CD4-positive, alpha-beta T cell treated with Interferon gamma for 1 hour (primary cell): Measurements from ENCODE around the gene KIF1A.
A peak's percentile ranks its signal among the peaks of the same experiment; 100 is the strongest.

Experiments
- DNase-seq: peaks from one replicate; pipeline ENCODE4 v3.0.0-alpha.2; 2020

KIF1A gene

DNA sequence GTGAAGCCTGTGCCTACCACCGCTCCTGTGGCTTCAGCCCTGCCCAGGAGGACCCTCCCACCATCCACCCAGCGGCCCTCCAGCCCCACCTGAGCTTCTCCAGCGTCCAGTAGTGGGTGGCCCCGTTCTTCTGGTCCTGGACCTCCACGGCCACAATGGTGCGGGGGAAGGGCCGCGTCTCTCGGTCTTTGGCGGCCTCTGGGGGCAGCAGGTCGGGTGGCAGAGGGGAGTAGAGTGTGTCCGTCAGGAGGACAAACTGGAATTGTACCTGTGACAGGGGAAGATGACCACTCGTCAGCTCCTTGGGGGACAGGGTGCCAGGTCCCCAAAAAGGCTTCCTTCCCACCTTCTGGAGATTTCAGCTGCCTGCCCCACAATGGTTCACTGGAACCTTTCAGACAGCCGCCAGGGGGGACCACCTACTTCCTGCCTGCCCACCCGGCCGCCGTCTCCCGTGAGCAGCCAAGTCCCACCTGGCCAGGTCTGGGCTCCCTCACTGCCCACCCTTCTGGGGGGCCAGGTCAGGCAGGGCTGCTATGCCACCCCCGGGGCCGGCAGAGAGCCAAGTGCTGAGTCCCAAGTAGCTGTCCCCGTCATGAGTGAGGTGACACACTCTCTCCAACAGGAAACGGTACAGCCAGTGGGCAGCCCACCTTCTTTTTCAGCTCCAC is 59.3 kb downstream of the KIF1A start:
- DNase-seq, result no peak

DNA sequence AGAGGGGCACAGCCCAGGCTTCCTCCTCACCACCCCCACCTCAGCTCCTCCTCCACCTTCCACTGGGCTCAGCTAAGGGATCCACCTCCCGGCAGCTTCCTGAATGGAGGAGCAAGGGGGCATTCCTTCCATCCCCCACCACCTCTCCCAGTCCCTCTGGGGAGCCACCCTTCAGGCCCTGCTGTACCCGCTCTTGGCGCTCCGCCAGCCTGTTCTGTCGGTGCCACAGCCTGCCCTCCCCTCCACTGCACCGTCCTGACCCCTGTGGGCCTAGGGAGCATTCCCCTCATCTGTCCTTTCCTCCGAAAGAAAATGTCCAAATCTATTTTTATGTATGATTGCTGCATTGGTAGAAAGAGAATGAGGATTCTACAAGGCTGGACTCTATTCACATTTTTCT is 59.9 kb downstream of the KIF1A start:
- no peak for DNase-seq

GRCh38 chr2:240759459-240759858 is 60.6 kb downstream of the KIF1A start:
- no peak for DNase-seq

GRCh38 chr2:240757086-240757614 is 62.9 kb downstream of the KIF1A start:
- no peak for DNase-seq

GRCh38 chr2:240752209-240752608 is 67.8 kb downstream of the KIF1A start:
- no peak for DNase-seq

- DNase-seq, result no peak
Measured at GRCh38 chr2:240750409-240750808, 69.6 kb downstream of the KIF1A start.

DNA sequence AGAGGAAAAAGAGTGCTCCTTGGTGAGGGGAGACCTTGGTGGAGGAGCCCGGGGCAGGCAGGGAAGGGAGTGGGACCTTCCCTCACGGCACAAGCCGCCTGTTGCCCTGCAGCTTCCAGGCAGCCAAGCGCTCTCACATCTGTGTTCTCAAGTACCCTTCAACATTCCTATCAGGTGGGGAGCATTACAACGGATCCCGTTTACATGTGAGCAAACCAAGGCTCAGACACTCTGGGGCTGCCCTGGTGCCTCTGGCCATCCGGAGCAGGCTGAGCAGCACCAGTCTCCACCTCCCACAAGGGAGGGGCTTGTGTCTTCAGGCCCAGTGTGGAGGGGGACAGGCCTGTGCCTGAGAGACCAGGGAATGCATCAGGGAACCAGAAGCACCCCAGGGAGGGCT is 70.5 kb downstream of the KIF1A start:
- DNase-seq, result no peak

DNA sequence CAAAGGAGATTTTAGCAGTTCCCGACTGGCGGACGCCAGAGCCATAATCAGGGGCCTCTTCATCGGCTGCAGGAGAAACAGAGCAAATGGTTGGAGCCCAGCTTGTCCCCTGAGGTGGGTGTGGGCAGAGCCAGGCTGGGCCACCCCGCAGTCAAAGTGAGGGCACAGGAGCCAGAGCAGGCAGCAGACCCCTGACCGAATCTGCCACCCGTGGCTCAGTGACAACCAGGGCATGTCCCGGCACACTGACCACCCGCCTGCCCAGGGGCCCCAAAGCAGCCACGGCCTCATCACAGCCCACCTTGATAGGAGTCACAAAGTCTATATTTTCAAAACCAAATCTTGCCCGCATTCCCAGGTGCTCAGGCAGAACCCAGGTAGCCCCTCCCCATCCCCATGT is 72.8 kb downstream of the KIF1A start:
- no peak for DNase-seq

DNA sequence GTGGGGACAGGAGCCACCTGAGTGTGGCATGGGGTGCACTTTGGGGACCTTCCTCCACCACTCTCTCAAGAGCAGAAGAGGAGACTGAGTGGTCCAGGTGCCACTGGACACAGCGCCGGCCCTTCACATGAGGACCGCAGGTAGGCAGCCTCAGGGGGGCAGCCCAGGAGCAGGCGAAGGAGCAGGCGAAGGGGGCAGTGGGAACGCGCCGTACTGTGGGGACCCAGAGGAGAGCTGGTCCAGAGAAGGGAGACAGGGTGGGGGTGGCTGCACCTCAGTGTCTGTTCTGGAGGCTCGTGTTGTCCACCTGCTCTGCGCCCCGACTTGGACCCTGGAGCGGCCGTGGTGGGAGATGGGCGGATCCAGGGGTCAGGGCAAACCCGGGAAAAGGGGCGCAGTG is 73.3 kb downstream of the KIF1A start:
- no peak for DNase-seq

DNA sequence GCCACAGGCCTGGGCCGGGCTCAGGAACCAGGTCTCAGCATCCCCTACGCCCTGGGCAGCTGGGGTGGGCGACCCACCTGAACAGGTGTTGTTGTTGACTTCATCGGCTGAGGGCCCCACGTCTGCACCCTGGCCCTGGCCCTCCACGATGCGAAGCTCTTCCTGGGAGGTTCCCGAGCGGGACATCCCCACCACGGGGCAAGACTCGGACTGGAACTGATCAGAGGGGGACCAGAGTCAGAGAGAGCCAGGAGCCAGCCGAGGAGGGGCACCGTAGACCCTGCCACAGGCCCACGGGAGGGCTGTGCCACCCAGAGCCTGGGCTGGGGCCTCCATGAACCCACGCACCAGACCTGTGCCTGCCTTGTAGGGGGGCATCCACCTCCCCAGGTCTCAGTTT is 74.1 kb downstream of the KIF1A start:
- DNase-seq, result no peak

- DNase-seq, result no peak
Measured at GRCh38 chr2:240745456-240745855, 74.6 kb downstream of the KIF1A start.

GRCh38 chr2:240742602-240743095 is 77.4 kb downstream of the KIF1A start:
- DNase-seq, result no peak

- no peak for DNase-seq
Measured at GRCh38 chr2:240741091-240741490, 78.9 kb downstream of the KIF1A start.

DNA sequence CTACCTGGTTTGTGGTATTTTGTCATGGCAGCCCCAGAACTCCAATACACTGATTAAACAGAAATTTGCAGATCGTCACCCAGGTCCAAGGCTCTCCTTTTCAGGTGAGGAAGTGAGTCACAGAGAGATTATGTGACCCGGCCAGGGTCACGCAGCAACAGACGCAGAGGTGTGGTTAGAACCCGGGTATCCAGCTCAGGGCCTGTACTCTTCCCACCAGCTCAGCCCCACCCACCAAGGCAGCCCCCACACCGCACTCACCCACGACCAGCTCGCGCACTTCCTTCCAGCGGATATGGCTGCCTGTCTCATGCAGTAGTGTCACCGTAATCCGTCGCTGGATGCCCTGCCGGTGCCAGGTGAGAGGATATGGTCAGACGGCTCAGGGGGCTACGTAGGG is 80.2 kb downstream of the KIF1A start:
- DNase-seq, result peak; percentile 37

DNA sequence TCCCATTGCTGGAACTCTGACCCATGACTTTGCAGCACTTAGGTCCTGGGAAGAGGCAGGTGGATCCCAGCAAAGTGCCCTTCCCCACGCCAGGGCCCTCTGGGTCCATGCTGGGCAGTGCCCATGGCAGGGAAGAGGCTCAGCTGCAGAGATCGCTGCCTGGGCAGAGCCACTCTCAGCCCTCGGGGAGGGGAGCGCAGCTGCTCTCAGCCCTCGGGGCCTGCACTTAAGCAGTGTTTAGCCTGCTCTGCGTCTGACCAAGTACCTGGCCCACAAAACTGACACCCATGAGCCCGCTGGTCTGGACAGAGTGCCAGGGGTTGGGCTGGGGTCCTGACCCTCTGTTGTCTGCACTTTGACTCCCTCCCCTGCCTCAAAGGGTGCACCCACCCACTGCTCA is 82.1 kb downstream of the KIF1A start:
- no peak for DNase-seq

DNA sequence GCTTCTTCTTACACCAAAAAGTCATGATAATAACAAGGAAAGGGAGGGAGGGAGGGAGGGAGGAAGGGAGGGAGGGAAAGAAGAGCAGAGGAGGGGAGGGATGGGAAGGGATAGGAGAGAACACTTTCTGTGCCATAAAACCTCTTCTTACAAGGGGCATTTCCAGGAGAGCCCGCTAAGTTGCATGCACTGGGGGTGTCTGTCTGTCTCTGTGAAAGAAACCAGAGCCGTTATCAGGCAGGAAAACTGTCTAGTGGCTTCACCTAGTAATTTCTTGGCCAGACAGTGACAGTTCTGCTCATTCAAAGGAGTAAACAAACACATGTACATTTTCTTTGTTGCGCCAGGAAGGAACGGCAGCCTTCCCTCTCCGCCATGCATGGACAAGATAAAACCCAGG is 82.5 kb downstream of the KIF1A start:
- no peak for DNase-seq

DNA sequence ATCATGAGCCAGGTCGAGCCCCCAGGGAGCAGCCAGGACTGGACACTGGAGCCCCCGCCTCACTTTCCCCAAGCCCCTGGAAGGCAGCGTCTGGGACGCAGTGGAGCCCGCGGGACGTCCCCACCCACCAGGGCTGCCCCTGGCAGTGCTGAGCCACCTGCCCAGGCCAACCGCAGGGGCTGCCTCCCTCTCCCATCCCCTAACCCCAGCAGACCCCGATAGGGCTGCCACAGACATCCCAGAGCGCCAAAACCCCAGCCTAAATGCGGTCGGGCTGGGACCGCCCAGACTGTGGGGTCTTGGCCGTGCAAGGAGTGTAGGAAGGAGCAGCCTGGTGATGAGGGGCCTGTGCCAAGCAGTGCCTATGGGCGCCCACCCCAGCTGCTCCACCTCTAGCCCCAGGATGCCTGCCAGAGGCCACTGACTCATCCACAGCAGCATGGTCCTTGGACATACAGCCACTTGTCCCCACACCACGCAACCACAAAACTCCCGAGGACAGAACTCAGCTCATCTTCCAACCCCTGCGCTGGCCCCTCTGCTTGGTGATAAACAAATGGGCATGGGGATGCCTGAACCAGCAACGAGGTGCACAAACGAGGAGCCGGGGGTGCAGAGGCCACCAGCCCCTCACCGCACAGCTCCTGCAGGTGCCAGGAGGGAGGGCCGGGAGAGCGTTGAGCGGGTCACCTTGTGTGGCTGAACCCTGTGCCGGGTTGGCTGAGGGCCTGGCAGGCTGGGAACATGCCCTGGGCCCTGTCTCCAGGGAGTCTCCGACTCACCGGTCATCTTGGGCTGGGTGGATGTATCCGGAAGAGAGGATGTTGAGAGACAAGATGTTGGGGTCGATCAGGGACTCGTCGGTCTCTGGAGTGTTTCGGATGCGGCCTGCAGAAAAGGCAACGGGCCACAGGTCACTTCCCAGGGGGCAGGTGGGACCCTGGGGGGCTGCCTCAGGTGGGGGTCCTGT is 83.5 kb downstream of the KIF1A start:
- DNase-seq, result no peak

DNA sequence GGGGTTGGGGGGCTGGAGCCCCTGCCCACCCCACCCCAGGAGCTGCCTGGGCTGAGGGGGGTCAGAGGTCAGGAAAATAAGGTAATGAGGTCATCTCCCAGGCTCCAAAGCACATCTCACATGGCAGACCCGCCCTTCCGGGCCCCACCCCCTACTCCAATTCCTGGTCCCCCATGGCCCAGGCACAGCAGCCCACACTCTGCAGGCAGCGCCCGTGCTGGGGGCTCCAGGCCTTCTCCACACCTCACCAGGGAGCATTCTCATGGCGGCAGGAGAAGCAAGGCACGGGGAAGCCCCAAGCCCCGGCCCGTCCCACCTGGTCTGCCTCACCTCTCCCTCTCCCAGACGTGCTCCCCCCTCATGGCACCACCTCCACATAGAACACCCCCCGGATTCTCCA is 84.5 kb downstream of the KIF1A start:
- DNase-seq, result no peak

DNA sequence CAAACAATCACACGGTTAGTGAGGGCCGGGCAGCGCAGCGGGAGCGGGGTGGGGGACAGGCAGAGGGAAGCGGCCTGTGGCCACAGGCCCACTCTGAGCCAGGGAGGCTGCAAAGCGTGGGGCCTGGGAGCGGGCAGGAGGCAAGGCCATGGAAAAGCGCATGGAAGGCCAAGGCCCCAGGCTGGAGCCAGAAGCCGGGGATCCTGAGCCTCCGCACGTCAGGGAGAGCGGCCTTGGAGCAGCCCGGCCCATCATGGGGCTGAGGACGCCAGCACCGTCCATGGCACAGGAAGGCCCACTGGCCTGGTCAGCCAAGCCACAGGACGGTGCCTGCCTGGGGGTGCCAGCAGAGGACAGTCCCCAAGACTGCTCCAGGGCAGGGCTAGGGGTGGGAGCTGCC is 85.3 kb downstream of the KIF1A start:
- no peak for DNase-seq

- no peak for DNase-seq
Measured at GRCh38 chr2:240733803-240734495, 86.1 kb downstream of the KIF1A start.

DNA sequence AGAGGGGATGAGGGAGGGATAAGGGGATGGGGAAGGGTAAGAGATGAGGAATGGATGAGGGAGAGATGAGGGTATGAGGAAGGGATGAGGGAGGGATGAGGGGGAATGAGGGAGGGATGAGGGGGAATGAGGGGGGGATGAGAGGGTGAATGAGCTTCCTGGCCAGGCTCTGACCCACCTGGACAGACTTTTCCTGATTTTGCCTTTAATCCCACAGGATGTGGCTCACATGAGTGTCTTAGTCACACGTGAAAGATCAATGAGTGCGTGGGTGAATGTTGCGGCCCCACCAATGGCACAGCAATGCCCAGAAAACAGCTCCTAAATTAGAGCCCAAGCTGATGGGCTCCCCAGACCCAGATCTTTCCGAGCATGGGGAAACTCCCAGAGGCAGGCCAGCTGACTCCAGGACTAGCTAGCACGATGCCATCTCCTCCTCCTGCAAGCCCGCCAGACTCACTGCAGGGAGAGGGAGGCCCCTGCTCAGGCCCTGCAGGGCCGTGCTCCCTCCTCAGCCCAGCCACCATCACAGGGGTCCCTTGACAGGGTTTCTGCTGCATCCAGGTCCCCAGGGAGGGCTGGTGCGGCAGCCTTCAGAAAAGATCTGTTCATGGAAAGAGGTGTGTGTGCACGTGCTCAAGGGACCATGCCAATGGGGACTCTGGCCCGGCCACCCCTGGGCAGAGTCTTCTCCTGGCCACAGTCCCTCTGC is 87.0 kb downstream of the KIF1A start:
- no peak for DNase-seq

GRCh38 chr2:240732184-240732583 is 87.8 kb downstream of the KIF1A start:
- DNase-seq, result no peak

- DNase-seq, result no peak
Measured at GRCh38 chr2:240731178-240731545, 88.9 kb downstream of the KIF1A start.
